Neural cell (in vitro differentiated cells): ENCODE results near the gene C16orf74. TPM values are rescaled to one million over a fixed set of nuclear protein-coding genes. Genes with fewer than 3 reads are reported as not detected.

Experiments used
- H2AFZ ChIP-seq: fragments of 200-600, 300-800 bp; sonication (generic), shearing (Covaris generic); 2 replicates; pipeline ENCODE4 v1.6.0; 2014; ENCODE audit warnings: low read depth, mild to moderate bottlenecking, antibody characterized with exemption, low read length, moderate library complexity
- H3F3A ChIP-seq: fragments of 200-600 bp; shearing (Covaris generic); 2 replicates; pipeline ENCODE4 v1.6.1; 2016; ENCODE audit warnings: mild to moderate bottlenecking, moderate library complexity, mixed read lengths, antibody characterized with exemption, low read length; ENCODE audit not compliant: insufficient read depth, poor library complexity, severe bottlenecking
- H3K27ac ChIP-seq: fragments of 200-600, 300-800 bp; sonication (generic), shearing (Covaris generic); 2 replicates; pipeline ENCODE4 v1.5.1; 2014; ENCODE audit warnings: mild to moderate bottlenecking, low read length, moderate library complexity
- H3K27me3 ChIP-seq: fragments of 300-800, 200-600 bp; sonication (generic), shearing (Covaris generic); 2 replicates; pipeline ENCODE4 v1.6.0; 2014; ENCODE audit warnings: mild to moderate bottlenecking, low read depth, low read length, moderate library complexity; ENCODE audit not compliant: insufficient read depth
- H3K36me3 ChIP-seq: fragments of 300-800, 200-600 bp; sonication (generic), shearing (Covaris generic); 2 replicates; pipeline ENCODE4 v1.5.1; 2014; ENCODE audit warnings: mild to moderate bottlenecking, antibody characterized with exemption, low read length, moderate library complexity; ENCODE audit not compliant: insufficient read depth
- H3K4me2 ChIP-seq: fragments of 300-800, 200-600 bp; sonication (generic), shearing (Covaris generic); 2 replicates; pipeline ENCODE4 v1.6.0; 2014; ENCODE audit warnings: mild to moderate bottlenecking, low read length
- H3K4me3 ChIP-seq: fragments of 300-800, 200-600 bp; sonication (generic), shearing (Covaris generic); 2 replicates; pipeline ENCODE4 v1.5.1; 2014; ENCODE audit warnings: mild to moderate bottlenecking, low read length, moderate library complexity
- H3K79me2 ChIP-seq: fragments of 200-600 bp; shearing (Covaris generic); replicated peaks from 2 replicates; pipeline ENCODE4 v1.6.0; 2014; ENCODE audit warnings: mild to moderate bottlenecking, low read length, moderate library complexity; ENCODE audit not compliant: insufficient read depth
- H3K9ac ChIP-seq: fragments of 300-800, 200-600 bp; sonication (generic), shearing (Covaris generic); 2 replicates; pipeline ENCODE4 v1.6.1; 2016; ENCODE audit warnings: mild to moderate bottlenecking, low read length, mixed read lengths
- H3K9me2 ChIP-seq: fragments of 200-600 bp; shearing (Covaris generic); 2 replicates; pipeline ENCODE4 v1.6.1; 2016; ENCODE audit warnings: mild to moderate bottlenecking, low read length, mixed read lengths; ENCODE audit not compliant: insufficient read depth
- H3K9me3 ChIP-seq: fragments of 200-600, 300-800 bp; sonication (generic), shearing (Covaris generic); 2 replicates; pipeline ENCODE4 v1.6.1; 2016; ENCODE audit warnings: mild to moderate bottlenecking, mixed run types, low read length, moderate library complexity, mixed read lengths
- H4K20me1 ChIP-seq: fragments of 200-600 bp; shearing (Covaris generic); 2 replicates; pipeline ENCODE4 v1.6.1; 2016; ENCODE audit warnings: mild to moderate bottlenecking, mixed run types; ENCODE audit not compliant: insufficient read depth
- CTCF ChIP-seq: fragments of 450-650 bp; IDR thresholded peaks from 2 replicates; pipeline ENCODE4 v1.5.1; 2014; ENCODE audit warnings: antibody characterized with exemption, mild to moderate bottlenecking, moderate library complexity; ENCODE audit not compliant: poor library complexity, severe bottlenecking
- EP300 ChIP-seq: fragments of 450-650 bp; conservative IDR thresholded peaks from 2 replicates; pipeline ENCODE4 v1.6.1; 2014; ENCODE audit warnings: antibody characterized with exemption, mild to moderate bottlenecking, moderate library complexity; ENCODE audit not compliant: poor library complexity, severe bottlenecking
- EZH2 ChIP-seq: fragments of 200-600, 300-800 bp; shearing (Covaris generic), sonication (generic); IDR thresholded peaks from 2 replicates; pipeline ENCODE4 v1.6.1; 2014; ENCODE audit warnings: antibody characterized with exemption, low read length, borderline replicate concordance, mild to moderate bottlenecking; ENCODE audit not compliant: insufficient read depth, poor library complexity, severe bottlenecking
- MXI1 ChIP-seq: fragments of 450-650 bp; conservative IDR thresholded peaks from 2 replicates; pipeline ENCODE4 v1.6.1; 2014; ENCODE audit warnings: antibody characterized with exemption, mild to moderate bottlenecking; ENCODE audit not compliant: poor library complexity, severe bottlenecking
- POLR2AphosphoS5 ChIP-seq: IDR thresholded peaks from 2 replicates; pipeline ENCODE4 v1.6.1; 2012
- RAD21 ChIP-seq: fragments of 450-650 bp; conservative IDR thresholded peaks from 2 replicates; pipeline ENCODE4 v1.6.1; 2014; ENCODE audit warnings: antibody characterized with exemption, mild to moderate bottlenecking, moderate library complexity
- REST ChIP-seq: IDR thresholded peaks from 2 replicates; pipeline ENCODE4 v1.6.1; 2012; ENCODE audit warnings: borderline replicate concordance
- SMC3 ChIP-seq: fragments of 450-650 bp; conservative IDR thresholded peaks from 2 replicates; pipeline ENCODE4 v1.6.1; 2014; ENCODE audit warnings: antibody characterized with exemption, mild to moderate bottlenecking, moderate library complexity; ENCODE audit not compliant: poor library complexity
- TAF1 ChIP-seq: IDR thresholded peaks from 2 replicates; pipeline ENCODE4 v1.6.1; 2012; ENCODE audit warnings: low read depth
- polyA plus RNA-seq: library from polyadenylated mRNA; depleted of rRNA; stranded (reverse); fragments of >200 nt; gene quantifications from 2 replicates; pipeline ENCODE4 v1.2.3, GENCODE V29; 2014

Gene C16orf74
- polyA plus RNA-seq, 1 donor from 2014 or later: not detected

GRCh38 chr16:85793662-85794298 is 42.9 kb upstream of the C16orf74 start:
- no peak overlapping the region for H2AFZ ChIP-seq
- no peaks in the 10 kb centered on the region for H4K20me1 ChIP-seq
- no peak overlapping the region for H3K4me3 ChIP-seq
- no peak overlapping the region for H3K9ac ChIP-seq
- H3K27me3 ChIP-seq: no peaks in the 10 kb centered on the region
- no peak overlapping the region for H3K4me2 ChIP-seq
- no peaks in the 10 kb centered on the region for H3K9me3 ChIP-seq
- TF ChIP-seq CTCF: no peak
- no peak for TF ChIP-seq EP300
- no peak for TF ChIP-seq EZH2
- no peak for TF ChIP-seq MXI1
- no peak for TF ChIP-seq SMC3
- no peak overlapping the region for H3K27ac ChIP-seq
- H3K9me2 ChIP-seq: no peaks in the 10 kb centered on the region
- peaks cover 30% of the 10 kb centered on the region for H3K79me2 ChIP-seq
- H3F3A ChIP-seq: no peaks in the 10 kb centered on the region
- no peaks in the 10 kb centered on the region for H3K36me3 ChIP-seq

GRCh38 chr16:85789773-85790172 is 38.9 kb upstream of the C16orf74 start:
- TF ChIP-seq CTCF: no peak
- no peak for TF ChIP-seq EP300
- TF ChIP-seq REST: no peak
- TF ChIP-seq MXI1: no peak
- TF ChIP-seq POLR2AphosphoS5: no peak
- TF ChIP-seq EZH2: no peak
- no peak for TF ChIP-seq TAF1
- no peak for TF ChIP-seq RAD21
- no peak for TF ChIP-seq SMC3
- no peak overlapping the region for H2AFZ ChIP-seq
- no peak overlapping the region for H3K9ac ChIP-seq
- peaks cover 11% of the 10 kb centered on the region for H3K79me2 ChIP-seq
- H3F3A ChIP-seq: no peaks in the 10 kb centered on the region
- H3K27me3 ChIP-seq: no peaks in the 10 kb centered on the region
- no peaks in the 10 kb centered on the region for H3K36me3 ChIP-seq
- no peaks in the 10 kb centered on the region for H3K9me2 ChIP-seq
- no peak overlapping the region for H3K4me3 ChIP-seq
- H3K27ac ChIP-seq: no peak overlapping the region
- no peaks in the 10 kb centered on the region for H4K20me1 ChIP-seq
- no peak overlapping the region for H3K4me2 ChIP-seq
- no peaks in the 10 kb centered on the region for H3K9me3 ChIP-seq
